ENCODE data around the gene KDM4C.
"Not testable (repeated sequence)": the region's sequence is repeated elsewhere in the genome, so short reads cannot be mapped to it uniquely, and the experiment has no call there.

Gene KDM4C

DNA sequence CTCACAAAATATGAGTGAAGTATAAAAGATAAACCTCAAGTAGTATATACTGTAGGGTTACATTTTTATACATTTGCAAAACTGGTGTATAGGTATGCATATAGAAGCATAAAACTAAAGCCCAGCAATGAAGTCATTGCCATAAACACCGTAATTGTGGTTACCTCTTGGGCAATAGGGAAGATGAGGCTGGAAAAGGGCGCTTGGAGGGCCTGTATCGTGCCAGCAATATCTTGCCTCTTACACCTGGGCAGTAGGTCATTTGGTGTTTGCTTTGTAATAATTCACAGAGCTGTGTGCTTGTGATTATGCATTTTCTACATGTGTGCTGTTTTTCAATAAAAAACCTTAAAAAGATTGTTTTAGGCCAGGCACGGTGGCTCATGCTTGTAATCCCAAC, 45.2 kb downstream of the KDM4C start:
- no peak overlapping the region for H3K27ac ChIP-seq
- no peak for DNase-seq (ENCODE audit: low spot score)
- TF ChIP-seq, protein P1, sequence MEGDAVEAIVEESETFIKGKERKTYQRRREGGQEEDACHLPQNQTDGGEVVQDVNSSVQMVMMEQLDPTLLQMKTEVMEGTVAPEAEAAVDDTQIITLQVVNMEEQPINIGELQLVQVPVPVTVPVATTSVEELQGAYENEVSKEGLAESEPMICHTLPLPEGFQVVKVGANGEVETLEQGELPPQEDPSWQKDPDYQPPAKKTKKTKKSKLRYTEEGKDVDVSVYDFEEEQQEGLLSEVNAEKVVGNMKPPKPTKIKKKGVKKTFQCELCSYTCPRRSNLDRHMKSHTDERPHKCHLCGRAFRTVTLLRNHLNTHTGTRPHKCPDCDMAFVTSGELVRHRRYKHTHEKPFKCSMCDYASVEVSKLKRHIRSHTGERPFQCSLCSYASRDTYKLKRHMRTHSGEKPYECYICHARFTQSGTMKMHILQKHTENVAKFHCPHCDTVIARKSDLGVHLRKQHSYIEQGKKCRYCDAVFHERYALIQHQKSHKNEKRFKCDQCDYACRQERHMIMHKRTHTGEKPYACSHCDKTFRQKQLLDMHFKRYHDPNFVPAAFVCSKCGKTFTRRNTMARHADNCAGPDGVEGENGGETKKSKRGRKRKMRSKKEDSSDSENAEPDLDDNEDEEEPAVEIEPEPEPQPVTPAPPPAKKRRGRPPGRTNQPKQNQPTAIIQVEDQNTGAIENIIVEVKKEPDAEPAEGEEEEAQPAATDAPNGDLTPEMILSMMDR (IDR thresholded peaks at IDR 0.05) = no peak
- H3K4me3 ChIP-seq = no peak overlapping the region

DNA sequence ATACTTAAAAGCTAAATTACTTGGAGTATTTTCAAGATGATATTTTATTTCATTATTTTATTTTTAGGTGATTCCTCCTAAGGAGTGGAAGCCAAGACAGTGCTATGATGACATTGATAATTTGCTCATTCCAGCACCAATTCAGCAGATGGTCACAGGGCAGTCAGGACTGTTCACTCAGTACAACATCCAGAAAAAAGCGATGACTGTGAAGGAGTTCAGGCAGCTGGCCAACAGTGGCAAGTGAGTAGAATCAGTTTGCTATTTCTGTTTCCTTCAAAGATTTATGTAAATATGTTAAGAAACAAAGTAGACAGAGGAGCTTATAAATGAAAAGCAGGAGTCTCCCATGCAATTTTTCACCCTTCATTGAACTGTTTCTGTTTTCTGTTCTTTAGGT, 47.8 kb downstream of the KDM4C start:
- Histone ChIP-seq H3K27ac (no peak overlapping the region), H3K4me3 (no peak overlapping the region)
- TF ChIP-seq, protein P1 (IDR thresholded peaks at IDR 0.05) = no peak
- DNase-seq (ENCODE audit: low spot score) = no peak

DNA sequence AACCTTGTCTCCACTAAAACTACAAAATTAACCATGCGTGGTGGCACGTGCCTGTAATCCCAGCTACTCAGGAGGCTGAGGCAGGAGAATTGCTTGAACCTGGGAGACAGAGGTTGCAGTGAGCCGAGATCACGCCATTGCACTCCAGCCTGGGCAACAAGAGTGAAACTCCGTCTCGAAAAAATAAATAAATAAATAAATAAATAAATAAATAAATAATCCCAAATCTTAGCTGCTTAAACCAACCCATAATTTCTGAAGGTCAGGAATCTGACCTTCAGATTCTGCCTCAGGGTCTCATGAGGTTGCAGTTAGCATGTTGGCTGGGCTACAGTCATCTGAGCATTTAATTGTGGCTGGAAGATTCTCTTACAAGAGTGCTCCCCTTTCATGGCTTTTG, 48.5 kb downstream of the KDM4C start:
- H3K27ac ChIP-seq; H3K4me3 ChIP-seq; DNase-seq (ENCODE audit: low spot score): not testable (repeated sequence)

DNA sequence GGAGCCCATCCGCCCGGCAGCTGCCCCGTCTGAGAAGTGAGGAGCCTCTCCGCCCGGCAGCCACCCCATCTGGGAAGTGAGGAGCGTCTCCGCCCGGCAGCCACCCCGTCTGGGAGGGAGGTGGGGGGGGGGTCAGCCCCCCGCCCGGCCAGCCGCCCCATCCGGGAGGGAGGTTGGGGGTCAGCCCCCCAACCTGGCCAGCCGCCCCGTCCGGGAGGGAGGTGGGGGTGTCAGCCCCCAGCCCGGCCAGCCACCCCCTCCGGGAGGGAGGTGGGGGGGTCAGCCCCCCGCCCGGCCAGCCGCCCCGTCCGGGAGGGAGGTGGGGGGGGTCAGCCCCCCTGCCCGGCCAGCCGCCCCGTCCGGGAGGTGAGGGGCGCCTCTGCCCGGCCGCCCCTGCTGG, 49.9 kb downstream of the KDM4C start:
- DNase-seq (ENCODE audit: low spot score); H3K27ac ChIP-seq; H3K4me3 ChIP-seq: not testable (repeated sequence)

DNA sequence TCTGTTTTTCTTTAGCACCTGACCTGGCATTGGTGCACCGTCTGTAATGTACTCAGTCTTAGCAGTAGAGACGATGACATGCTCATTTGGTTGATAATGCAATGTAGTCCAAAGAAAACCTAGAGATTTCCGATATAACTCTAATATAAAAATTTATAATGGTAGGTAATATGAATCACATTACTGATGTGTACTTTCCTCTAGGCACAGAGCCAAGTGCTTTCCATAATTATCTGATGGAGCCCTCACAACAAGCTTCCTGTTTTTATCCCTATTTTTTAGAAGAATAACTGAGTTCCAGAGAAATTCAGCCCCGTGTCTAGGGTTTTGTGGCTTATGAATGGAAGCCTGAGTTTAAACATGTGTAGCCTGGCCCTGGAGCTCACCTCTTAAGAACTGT, 53.7 kb downstream of the KDM4C start:
- Histone ChIP-seq H3K4me3 (no peak overlapping the region), H3K27ac (no peak overlapping the region)
- TF ChIP-seq, protein P1 (IDR thresholded peaks at IDR 0.05) = no peak
- no peak for DNase-seq (ENCODE audit: low spot score)

DNA sequence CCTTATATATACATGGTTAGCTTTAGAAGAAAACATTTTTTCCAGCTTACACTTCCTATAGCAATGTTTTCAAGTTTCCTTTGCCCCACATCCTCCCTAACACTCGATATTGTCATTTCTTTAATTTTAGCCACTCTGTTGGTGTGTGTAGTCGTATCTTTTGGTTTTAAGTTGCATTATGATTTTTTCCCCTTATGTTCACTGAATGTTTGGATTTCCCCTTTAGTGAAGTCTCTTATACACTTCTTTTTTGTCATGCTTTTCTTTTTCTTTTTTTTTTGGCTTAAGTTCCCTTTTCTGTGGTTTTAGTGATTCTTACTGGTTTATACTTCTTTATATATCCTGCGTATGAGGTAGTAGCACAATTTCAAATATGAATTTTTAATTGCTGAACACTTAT, 58.8 kb downstream of the KDM4C start:
- TF ChIP-seq, protein P1 (IDR thresholded peaks at IDR 0.05) = no peak
- no peak for DNase-seq (ENCODE audit: low spot score)
- H3K27ac ChIP-seq = no peak overlapping the region
- no peak overlapping the region for H3K4me3 ChIP-seq

DNA sequence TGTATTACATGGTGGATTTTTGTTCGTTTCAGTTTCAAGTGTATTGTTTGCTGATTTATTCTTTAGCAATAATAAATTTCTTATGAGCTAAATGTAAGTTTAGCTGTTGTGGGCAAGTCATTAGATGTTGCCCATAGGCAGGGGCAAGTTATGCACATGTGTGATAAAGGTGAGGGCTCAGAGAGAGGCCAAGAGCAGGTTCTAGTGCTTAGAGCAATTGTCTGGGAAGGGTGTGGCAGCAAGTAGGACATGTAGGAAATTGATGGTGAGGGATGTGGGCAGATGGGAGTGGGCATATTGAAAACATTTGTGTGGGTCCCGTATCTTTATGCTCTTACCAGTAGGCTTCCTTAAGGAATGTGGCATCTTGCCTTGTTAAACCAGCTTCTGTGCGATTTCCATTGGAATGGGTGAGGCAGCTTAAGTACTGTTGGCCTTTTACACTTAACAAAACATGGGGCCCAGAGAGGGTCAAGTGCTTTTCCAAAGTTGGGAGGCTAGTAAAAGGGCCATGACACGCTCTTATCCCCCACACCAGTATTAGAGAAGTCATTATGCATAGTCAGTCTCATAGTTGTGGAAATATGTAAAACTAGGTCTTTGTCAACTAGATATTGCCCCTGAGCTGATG, 60.6 kb downstream of the KDM4C start:
- no peak for DNase-seq (ENCODE audit: low spot score)
- Histone ChIP-seq H3K27ac (no peak overlapping the region), H3K4me3 (no peak overlapping the region)
- TF ChIP-seq, protein P1 (IDR thresholded peaks at IDR 0.05) = no peak

DNA sequence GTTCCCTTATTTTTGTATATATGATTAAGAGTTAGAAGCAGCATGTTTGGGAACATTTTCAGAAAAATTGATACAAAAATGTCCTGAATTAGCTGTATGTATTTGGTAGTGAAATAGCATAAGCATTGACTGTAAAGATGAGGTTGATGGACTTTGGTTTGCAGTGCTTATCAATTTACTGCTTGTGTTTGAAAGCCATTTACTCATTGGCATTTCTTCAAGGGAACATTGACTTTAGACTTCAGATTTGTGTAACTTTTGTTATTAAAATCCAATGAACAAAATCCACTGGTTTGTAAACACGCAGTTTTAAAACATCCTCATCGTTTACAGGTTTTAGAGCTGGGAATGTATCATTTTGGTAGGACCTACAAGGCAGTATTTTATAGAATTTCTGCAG, 61.3 kb downstream of the KDM4C start:
- no peak for DNase-seq (ENCODE audit: low spot score)
- Histone ChIP-seq H3K27ac (no peak overlapping the region), H3K4me3 (no peak overlapping the region)
- TF ChIP-seq, protein P1 (IDR thresholded peaks at IDR 0.05) = no peak

Measured in coronary artery (tissue), 2 donors.